ENCODE measurements around the gene ABHD12. TPM values are rescaled to one million over a fixed set of nuclear protein-coding genes. Genes with fewer than 3 reads are reported as not detected.

The ABHD12 gene
- total RNA-seq, 2 donors from 2014 or later: 20.7 to 40.6 TPM

GRCh38 chr20:25355866-25356265, 34.8 kb downstream of the ABHD12 start:
- DNase-seq (ENCODE audit: low spot score): no peak
- TF ChIP-seq CTCF (IDR thresholded peaks at IDR 0.05): no peak
- Histone ChIP-seq H3K27me3 (no peaks in the 10 kb centered on the region), H3K4me1 (peaks cover 0 to 13% of the 10 kb centered on the region in 2 donors), H3K9me3 (no peaks in the 10 kb centered on the region), H3K27ac (no peak overlapping the region), H3K4me3 (no peak overlapping the region), H3K36me3 (no peaks in the 10 kb centered on the region)

- no peaks in the 10 kb centered on the region for H3K9me3 ChIP-seq
- peaks cover 0 to 13% of the 10 kb centered on the region in 2 donors for H3K4me1 ChIP-seq
- TF ChIP-seq CTCF (IDR thresholded peaks at IDR 0.05): no peak
- no peak overlapping the region for H3K4me3 ChIP-seq
- H3K27ac ChIP-seq: no peak overlapping the region
- H3K36me3 ChIP-seq: no peaks in the 10 kb centered on the region
- H3K27me3 ChIP-seq: no peaks in the 10 kb centered on the region
- no peak for DNase-seq (ENCODE audit: low spot score)
Observed at GRCh38 chr20:25355011-25355595, 35.5 kb downstream of the ABHD12 start.

GRCh38 chr20:25353747-25354705, 36.6 kb downstream of the ABHD12 start:
- DNase-seq (ENCODE audit: low spot score): no peak
- H3K4me1 ChIP-seq: peaks cover 0 to 13% of the 10 kb centered on the region in 2 donors
- H3K9me3 ChIP-seq: no peaks in the 10 kb centered on the region
- H3K4me3 ChIP-seq: no peak overlapping the region
- no peak overlapping the region for H3K27ac ChIP-seq
- no peaks in the 10 kb centered on the region for H3K36me3 ChIP-seq
- TF ChIP-seq CTCF (IDR thresholded peaks at IDR 0.05): no peak
- H3K27me3 ChIP-seq: no peaks in the 10 kb centered on the region

GRCh38 chr20:25353353-25353746, 37.3 kb downstream of the ABHD12 start:
- Histone ChIP-seq H3K9me3 (no peaks in the 10 kb centered on the region), H3K4me1 (peaks cover 0 to 13% of the 10 kb centered on the region in 2 donors), H3K27me3 (no peaks in the 10 kb centered on the region), H3K36me3 (no peaks in the 10 kb centered on the region), H3K27ac (no peak overlapping the region), H3K4me3 (no peak overlapping the region)
- TF ChIP-seq CTCF (IDR thresholded peaks at IDR 0.05): no peak
- no peak for DNase-seq (ENCODE audit: low spot score)

- Histone ChIP-seq H3K27ac (no peak overlapping the region), H3K9me3 (no peaks in the 10 kb centered on the region), H3K4me3 (no peak overlapping the region), H3K36me3 (no peaks in the 10 kb centered on the region), H3K27me3 (no peaks in the 10 kb centered on the region), H3K4me1 (peaks cover 0 to 13% of the 10 kb centered on the region in 2 donors)
- DNase-seq (ENCODE audit: low spot score): no peak
- TF ChIP-seq CTCF (IDR thresholded peaks at IDR 0.05): no peak
Observed at GRCh38 chr20:25352746-25353145, 37.9 kb downstream of the ABHD12 start.
